Gastroesophageal sphincter (tissue), 4 donors: Measurements from ENCODE around the gene CREB1. TPM values are rescaled to one million over a fixed set of nuclear protein-coding genes. Genes with fewer than 3 reads are reported as not detected.
"Not testable (repeated sequence)": the region's sequence is repeated elsewhere in the genome, so short reads cannot be mapped to it uniquely, and the experiment has no call there.

Experiments
- ATAC-seq: fragments of 150-250 bp; one replicate; pipeline ENCODE4 v1.9.1; 2016; ENCODE audit warnings: mild to moderate bottlenecking, moderate library complexity
- H3K27ac ChIP-seq, 4 donors: fragments of 200-600 bp; sonication (generic) in 3 of 4; 1 replicate in 3 of 4; 2 replicates in 1 of 4; pipeline ENCODE4 v1.5.1; 2016 to 2019
- H3K27me3 ChIP-seq: fragments of 200-600 bp; sonication (generic); one replicate; pipeline ENCODE4 v1.5.1; 2019
- H3K36me3 ChIP-seq, 2 donors: fragments of 200-600 bp; sonication (generic); one replicate each; pipeline ENCODE4 v1.5.1; 2019; ENCODE audit warnings: control low read depth in 1 of 2
- H3K4me1 ChIP-seq, 3 donors: fragments of 200-600 bp; sonication (generic); 1 replicate in 2 of 3; 2 replicates in 1 of 3; pipeline ENCODE4 v1.5.1; 2016 to 2019; ENCODE audit warnings: control low read depth in 2 of 3
- H3K4me3 ChIP-seq, 2 donors: fragments of 200-600 bp; sonication (generic); one replicate each; pipeline ENCODE4 v1.5.1; 2019; ENCODE audit warnings: mild to moderate bottlenecking in 1 of 2, moderate library complexity in 1 of 2
- H3K9me3 ChIP-seq, 3 donors: fragments of 200-600 bp; sonication (generic); one replicate each; pipeline ENCODE4 v1.5.1; 2017 to 2019; ENCODE audit warnings: control low read depth in 2 of 3
- EP300 ChIP-seq: sonication (generic); formaldehyde crosslinking; IDR thresholded peaks from one replicate; pipeline ENCODE4 v1.6.1; 2017; ENCODE audit warnings: antibody characterized with exemption, mild to moderate bottlenecking
- POLR2A ChIP-seq, 2 donors: fragments of 450-650 bp; IDR thresholded peaks; one replicate each; pipeline ENCODE4 v1.6.1; 2017; ENCODE audit warnings: antibody characterized with exemption in 2 of 2, mild to moderate bottlenecking in 2 of 2, moderate library complexity in 1 of 2
- POLR2AphosphoS5 ChIP-seq: sonication (generic); formaldehyde crosslinking; IDR thresholded peaks from one replicate; pipeline ENCODE4 v1.6.1; 2017; ENCODE audit warnings: antibody characterized with exemption
- WGBS, 2 donors: methylation state at CpG; one replicate each; pipeline ENCODE4 v1.1.5; 2018; ENCODE audit warnings: low coverage in 1 of 2; 5-methylcytosine and 5-hydroxymethylcytosine counted together
- total RNA-seq, 4 donors: library from RNA; depleted of rRNA; stranded (reverse); fragments of >200 nt; gene quantifications; one replicate each; pipeline ENCODE4 v1.1.0, GENCODE V29; 2016
- TF ChIP-seq, protein P1 (sequence below), 4 experiments: fragments of 200-600 bp in 2 of 4; fragments of 450-650 bp in 2 of 4; sonication (generic) in 1 of 4; IDR thresholded peaks; one replicate each; pipeline ENCODE4 v1.5.1; 2017 to 2019; ENCODE audit warnings: antibody characterized with exemption in 4 of 4, mild to moderate bottlenecking in 2 of 4, moderate library complexity in 2 of 4

CREB1 gene
- total RNA-seq, 4 donors from 2014 or later = 46.0 to 60.2 (median 57.5) TPM

DNA sequence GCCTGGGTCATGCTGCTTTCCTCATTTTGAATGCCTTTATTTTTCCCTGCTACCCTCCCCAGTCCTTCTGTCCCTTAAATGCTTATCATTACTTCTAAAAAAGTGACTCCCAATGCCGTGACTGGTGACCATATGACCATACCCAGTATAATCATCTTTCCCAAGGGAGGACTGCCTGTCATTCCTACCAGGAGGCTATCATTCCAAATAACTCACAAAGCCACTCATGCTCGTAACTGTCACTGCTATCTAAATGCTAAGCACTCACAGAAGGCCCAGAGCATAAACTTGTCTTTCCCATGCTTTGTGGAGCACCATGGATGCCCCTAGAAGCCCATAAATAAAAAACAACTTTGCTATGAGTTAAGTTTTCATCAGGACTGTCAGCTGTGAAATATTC is 38.7 kb upstream of the CREB1 start:
- no peaks in the 10 kb centered on the region for H3K4me1 ChIP-seq
- TF ChIP-seq, protein P1, sequence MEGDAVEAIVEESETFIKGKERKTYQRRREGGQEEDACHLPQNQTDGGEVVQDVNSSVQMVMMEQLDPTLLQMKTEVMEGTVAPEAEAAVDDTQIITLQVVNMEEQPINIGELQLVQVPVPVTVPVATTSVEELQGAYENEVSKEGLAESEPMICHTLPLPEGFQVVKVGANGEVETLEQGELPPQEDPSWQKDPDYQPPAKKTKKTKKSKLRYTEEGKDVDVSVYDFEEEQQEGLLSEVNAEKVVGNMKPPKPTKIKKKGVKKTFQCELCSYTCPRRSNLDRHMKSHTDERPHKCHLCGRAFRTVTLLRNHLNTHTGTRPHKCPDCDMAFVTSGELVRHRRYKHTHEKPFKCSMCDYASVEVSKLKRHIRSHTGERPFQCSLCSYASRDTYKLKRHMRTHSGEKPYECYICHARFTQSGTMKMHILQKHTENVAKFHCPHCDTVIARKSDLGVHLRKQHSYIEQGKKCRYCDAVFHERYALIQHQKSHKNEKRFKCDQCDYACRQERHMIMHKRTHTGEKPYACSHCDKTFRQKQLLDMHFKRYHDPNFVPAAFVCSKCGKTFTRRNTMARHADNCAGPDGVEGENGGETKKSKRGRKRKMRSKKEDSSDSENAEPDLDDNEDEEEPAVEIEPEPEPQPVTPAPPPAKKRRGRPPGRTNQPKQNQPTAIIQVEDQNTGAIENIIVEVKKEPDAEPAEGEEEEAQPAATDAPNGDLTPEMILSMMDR (IDR thresholded peaks at IDR 0.05) = no peak
- TF ChIP-seq POLR2AphosphoS5 (no peak), EP300 (no peak), POLR2A (IDR thresholded peaks at IDR 0.05) (no peak)
- H3K4me3 ChIP-seq = no peak overlapping the region
- no peak overlapping the region for H3K27ac ChIP-seq
- no peaks in the 10 kb centered on the region for H3K36me3 ChIP-seq
- WGBS, 2 donors = 69 to 94% methylated on average over 1 to 2 of the region's 2 CpGs
- H3K9me3 ChIP-seq = no peaks in the 10 kb centered on the region
- ATAC-seq = no peak
- no peaks in the 10 kb centered on the region for H3K27me3 ChIP-seq

DNA sequence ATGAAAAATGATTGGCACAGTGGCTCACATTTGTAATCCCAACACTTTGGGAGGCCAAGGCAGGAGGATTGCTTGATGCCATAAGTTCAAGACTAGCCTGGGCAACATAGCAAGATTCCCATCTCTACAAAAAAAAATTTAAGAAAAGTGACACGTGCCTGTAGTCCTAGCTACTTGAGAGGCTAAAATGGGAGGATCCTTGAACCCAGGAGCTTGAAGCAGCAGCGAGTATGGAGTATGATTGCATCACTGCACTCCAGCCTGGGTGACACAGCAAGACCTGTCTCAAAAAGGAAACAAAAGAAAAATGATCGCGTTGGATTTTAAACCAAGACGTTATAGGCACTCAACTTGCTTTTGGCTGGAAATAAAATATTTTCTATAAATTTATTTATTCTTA is 37.8 kb upstream of the CREB1 start:
- TF ChIP-seq POLR2AphosphoS5 = no peak
- TF ChIP-seq, protein P1 (IDR thresholded peaks at IDR 0.05) = no peak
- TF ChIP-seq POLR2A (IDR thresholded peaks at IDR 0.05) = no peak
- no peak for TF ChIP-seq EP300

GRCh38 chr2:207492461-207492860 is 37.3 kb upstream of the CREB1 start:
- TF ChIP-seq POLR2A (IDR thresholded peaks at IDR 0.05) (no peak), POLR2AphosphoS5 (no peak), EP300 (no peak)
- TF ChIP-seq, protein P1 (IDR thresholded peaks at IDR 0.05) = no peak
- Histone ChIP-seq H3K4me1 (no peaks in the 10 kb centered on the region), H3K27me3 (no peaks in the 10 kb centered on the region), H3K27ac (no peak overlapping the region), H3K9me3 (no peaks in the 10 kb centered on the region), H3K4me3 (no peak overlapping the region), H3K36me3 (no peaks in the 10 kb centered on the region)
- 89 to 100% methylated on average over 1 of the region's 1 CpG for WGBS, 2 donors
- no peak for ATAC-seq

More for the DNA sequence above, 37.8 kb upstream of the CREB1 start:
- 76 to 78% methylated on average over 4 to 5 of the region's 5 CpGs for WGBS, 2 donors
- Histone ChIP-seq H3K27ac (no peak overlapping the region), H3K36me3 (no peaks in the 10 kb centered on the region), H3K4me1 (no peaks in the 10 kb centered on the region), H3K27me3 (no peaks in the 10 kb centered on the region), H3K4me3 (no peak overlapping the region), H3K9me3 (no peaks in the 10 kb centered on the region)
- ATAC-seq = no peak

DNA sequence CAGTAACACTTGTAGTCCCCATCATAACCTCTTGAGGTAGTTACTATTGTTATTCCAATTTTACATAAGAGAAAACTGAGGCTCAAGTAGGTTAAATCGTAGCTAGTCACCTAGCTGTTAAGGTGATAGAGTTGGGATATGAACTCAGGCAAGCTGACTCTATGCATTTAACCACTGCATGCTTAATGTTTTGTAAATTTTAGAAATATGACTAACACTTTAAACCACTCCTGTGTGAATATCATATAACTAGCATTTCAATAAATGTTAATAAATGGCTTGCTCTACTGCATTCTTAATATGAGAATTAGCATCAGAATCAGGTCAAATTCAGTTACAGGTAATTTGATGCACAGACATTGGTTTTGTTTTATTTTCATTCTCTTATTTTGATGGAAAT is 35.6 kb upstream of the CREB1 start:
- Histone ChIP-seq H3K4me1 (peaks cover 0 to 5% (median 0%) of the 10 kb centered on the region in 3 donors), H3K27me3 (no peaks in the 10 kb centered on the region), H3K36me3 (no peaks in the 10 kb centered on the region), H3K9me3 (no peaks in the 10 kb centered on the region), H3K27ac (no peak overlapping the region), H3K4me3 (no peak overlapping the region)
- WGBS, 2 donors = 79 to 87% methylated on average over 1 of the region's 1 CpG
- no peak for ATAC-seq
- TF ChIP-seq EP300 = no peak
- TF ChIP-seq, protein P1 (IDR thresholded peaks at IDR 0.05) = no peak
- no peak for TF ChIP-seq POLR2A (IDR thresholded peaks at IDR 0.05)
- no peak for TF ChIP-seq POLR2AphosphoS5

DNA sequence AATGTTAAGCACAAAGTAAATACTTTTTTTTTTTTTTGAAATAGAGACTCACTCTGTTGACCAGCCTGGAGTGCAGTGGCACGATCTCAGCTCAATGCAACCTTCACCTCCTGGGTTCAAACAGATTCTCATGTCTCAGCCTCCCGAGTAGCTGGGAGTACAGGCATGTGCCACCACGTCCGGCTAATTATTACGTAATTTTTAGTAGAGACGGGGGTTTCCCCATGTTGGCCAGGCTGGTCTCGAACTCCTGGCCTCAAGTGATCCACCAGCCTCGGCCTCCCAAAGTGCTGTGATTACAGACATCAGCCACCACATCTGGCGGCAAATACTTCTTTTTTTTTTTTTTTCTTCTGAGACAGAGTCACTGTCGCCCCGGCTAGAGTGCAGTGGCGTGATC is 32.8 kb upstream of the CREB1 start:
- not testable (repeated sequence) for H3K27me3 ChIP-seq, H3K36me3 ChIP-seq, ATAC-seq, H3K4me3 ChIP-seq, H3K27ac ChIP-seq, H3K4me1 ChIP-seq, H3K9me3 ChIP-seq
- 75 to 87% methylated on average over 7 to 11 of the region's 12 CpGs for WGBS, 2 donors
